Right lobe of liver (tissue), 6 donors: ENCODE data around the gene GABRR1. TPM values are rescaled to one million over a fixed set of nuclear protein-coding genes. Genes with fewer than 3 reads are reported as not detected.

ENCODE experiments used
- ATAC-seq, 4 donors: fragments of 200-7000 bp; cut with Tn5 transposase; one replicate each; pipeline ENCODE4 v1.9.1; 2020; ENCODE audit warnings: mild to moderate bottlenecking in 4 of 4, moderate library complexity in 4 of 4
- DNase-seq, 3 donors: peaks; one replicate each; pipeline ENCODE4 v3.0.0-alpha.2; 2020
- H3K27ac ChIP-seq, 3 donors: fragments of 200-600 bp; one replicate each; pipeline ENCODE4 v1.8.0; 2022
- H3K27me3 ChIP-seq, 2 donors: fragments of 200-600 bp; one replicate each; pipeline ENCODE4 v1.8.0; 2022
- H3K36me3 ChIP-seq, 4 donors: fragments of 200-600 bp; sonication (generic) in 1 of 4; one replicate each; pipeline versions ENCODE4 v1.5.1 to v1.8.0; 2017 to 2022; ENCODE audit warnings: control low read depth in 1 of 4
- H3K4me1 ChIP-seq, 4 donors: fragments of 200-600 bp; sonication (generic) in 1 of 4; one replicate each; pipeline versions ENCODE4 v1.5.1 to v1.8.0; 2017 to 2022; ENCODE audit warnings: control low read depth in 1 of 4
- H3K4me3 ChIP-seq, 3 donors: fragments of 200-600 bp; one replicate each; pipeline ENCODE4 v1.8.0; 2022
- H3K9me3 ChIP-seq, 4 donors: fragments of 200-600 bp; sonication (generic) in 1 of 4; one replicate each; pipeline versions ENCODE4 v1.5.1 to v1.8.0; 2017 to 2022; ENCODE audit warnings: control low read depth in 1 of 4
- POLR2A ChIP-seq: fragments of 450-650 bp; IDR thresholded peaks from one replicate; pipeline ENCODE4 v1.6.1; 2017; ENCODE audit warnings: antibody characterized with exemption, mild to moderate bottlenecking
- WGBS: methylation state at CpG from one replicate; pipeline ENCODE4 v1.1.6; 2018; ENCODE audit warnings: low coverage, low lambda C conversion rate; ENCODE audit not compliant: insufficient coverage; ENCODE audit errors: missing lambda C conversion rate; 5-methylcytosine and 5-hydroxymethylcytosine counted together
- intact Hi-C, 2 donors: fragments of 100-400 bp; cut with DNase I; formaldehyde crosslinking; loops; one replicate each; pipeline versions ENCODE4 v1.11.2 to v1.14.1; 2022
- total RNA-seq, 6 experiments: library from RNA; depleted of rRNA in 2 of 6; stranded (reverse); fragments of >200 nt in 2 of 6; fragmentation: NEBNext Ultra II Directional in 3 of 6; extraction: Animal tissue kit (Norgen Biotek cat#: 25700) in 3 of 6; gene quantifications; one replicate each; pipeline versions ENCODE4 v1.1.0 to v1.2.4, GENCODE V29; 2016 to 2023
- TF ChIP-seq, protein P1 (sequence below), 4 donors: fragments of 200-600 bp in 3 of 4; fragments of 450-650 bp in 1 of 4; IDR thresholded peaks; one replicate each; pipeline versions ENCODE4 v1.5.1 to v1.8.0; 2016 to 2022; ENCODE audit warnings: antibody characterized with exemption in 4 of 4, mild to moderate bottlenecking in 2 of 4
- donor health status: DM: no; HTN: yes; CAD: no.
- donor health status: DM: no; HTN: no; CAD: no.
- donor health status: DM: no; HTN: no; CAD: no.
- donor health status: DM: no; HTN: yes; CAD: no.
- donor health status: DM: no; HTN: yes; CAD: no.

Gene GABRR1
- total RNA-seq, 6 experiments from 2014 or later: not detected

DNA sequence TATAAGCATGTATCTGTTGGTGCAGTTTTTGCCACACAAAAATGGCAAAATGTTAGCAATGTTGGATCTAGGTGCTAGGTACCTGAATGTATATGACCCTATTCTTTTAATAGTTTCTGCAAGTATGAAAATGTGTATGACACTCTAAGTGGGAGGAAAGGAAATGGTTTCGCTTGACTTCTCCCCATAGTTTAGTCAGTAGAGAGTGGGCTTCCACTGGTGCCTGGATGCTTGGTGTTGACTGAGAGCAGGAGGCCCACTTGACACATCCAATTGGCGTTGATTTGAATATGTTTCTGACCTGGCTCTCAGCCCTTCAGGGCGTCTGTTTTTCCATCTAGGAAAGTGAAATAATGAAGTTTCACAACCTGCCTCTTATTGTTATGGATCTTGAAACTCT, 41.8 kb upstream of the GABRR1 start:
- TF ChIP-seq, protein P1, sequence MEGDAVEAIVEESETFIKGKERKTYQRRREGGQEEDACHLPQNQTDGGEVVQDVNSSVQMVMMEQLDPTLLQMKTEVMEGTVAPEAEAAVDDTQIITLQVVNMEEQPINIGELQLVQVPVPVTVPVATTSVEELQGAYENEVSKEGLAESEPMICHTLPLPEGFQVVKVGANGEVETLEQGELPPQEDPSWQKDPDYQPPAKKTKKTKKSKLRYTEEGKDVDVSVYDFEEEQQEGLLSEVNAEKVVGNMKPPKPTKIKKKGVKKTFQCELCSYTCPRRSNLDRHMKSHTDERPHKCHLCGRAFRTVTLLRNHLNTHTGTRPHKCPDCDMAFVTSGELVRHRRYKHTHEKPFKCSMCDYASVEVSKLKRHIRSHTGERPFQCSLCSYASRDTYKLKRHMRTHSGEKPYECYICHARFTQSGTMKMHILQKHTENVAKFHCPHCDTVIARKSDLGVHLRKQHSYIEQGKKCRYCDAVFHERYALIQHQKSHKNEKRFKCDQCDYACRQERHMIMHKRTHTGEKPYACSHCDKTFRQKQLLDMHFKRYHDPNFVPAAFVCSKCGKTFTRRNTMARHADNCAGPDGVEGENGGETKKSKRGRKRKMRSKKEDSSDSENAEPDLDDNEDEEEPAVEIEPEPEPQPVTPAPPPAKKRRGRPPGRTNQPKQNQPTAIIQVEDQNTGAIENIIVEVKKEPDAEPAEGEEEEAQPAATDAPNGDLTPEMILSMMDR (IDR thresholded peaks at IDR 0.05): no peak
- TF ChIP-seq POLR2A: no peak
- ATAC-seq: no peak
- DNase-seq: no peak
- Histone ChIP-seq H3K36me3 (no peaks in the 10 kb centered on the region), H3K9me3 (no peaks in the 10 kb centered on the region), H3K27me3 (no peaks in the 10 kb centered on the region), H3K27ac (no peak overlapping the region), H3K4me1 (no peaks in the 10 kb centered on the region), H3K4me3 (no peak overlapping the region)
- intact Hi-C loops: no loop called here
- 61% methylated on average over 3 of the region's 3 CpGs for WGBS

- WGBS: 100% methylated on average over 1 of the region's 4 CpGs
- TF ChIP-seq, protein P1 (IDR thresholded peaks at IDR 0.05): no peak
- no peak for TF ChIP-seq POLR2A
- no peaks in the 10 kb centered on the region for H3K9me3 ChIP-seq
- intact Hi-C loops: no loop called here
- no peak for DNase-seq
- H3K4me1 ChIP-seq: no peaks in the 10 kb centered on the region
- ATAC-seq: no peak
- no peak overlapping the region for H3K27ac ChIP-seq
- H3K4me3 ChIP-seq: no peak overlapping the region
- no peaks in the 10 kb centered on the region for H3K27me3 ChIP-seq
- H3K36me3 ChIP-seq: no peaks in the 10 kb centered on the region
Measured at GRCh38 chr6:89257781-89258180, 40.6 kb upstream of the GABRR1 start.

- intact Hi-C loops: no loop called here
- no peak for ATAC-seq
- Histone ChIP-seq H3K4me1 (no peaks in the 10 kb centered on the region), H3K36me3 (no peaks in the 10 kb centered on the region), H3K27ac (no peak overlapping the region), H3K9me3 (no peaks in the 10 kb centered on the region), H3K27me3 (no peaks in the 10 kb centered on the region), H3K4me3 (no peak overlapping the region)
- TF ChIP-seq POLR2A: no peak
- TF ChIP-seq, protein P1 (IDR thresholded peaks at IDR 0.05): no peak
- WGBS: 80% methylated on average over 1 of the region's 6 CpGs
- no peak for DNase-seq
Measured at GRCh38 chr6:89257346-89257745, 40.2 kb upstream of the GABRR1 start.

- no peak for TF ChIP-seq POLR2A
- TF ChIP-seq, protein P1 (IDR thresholded peaks at IDR 0.05): no peak
Measured at GRCh38 chr6:89255417-89255816, 38.3 kb upstream of the GABRR1 start.

GRCh38 chr6:89254569-89254968, 37.4 kb upstream of the GABRR1 start:
- TF ChIP-seq POLR2A: no peak
- TF ChIP-seq, protein P1 (IDR thresholded peaks at IDR 0.05): no peak
- DNase-seq: no peak
- H3K4me1 ChIP-seq: no peaks in the 10 kb centered on the region
- H3K4me3 ChIP-seq: no peak overlapping the region
- no peaks in the 10 kb centered on the region for H3K9me3 ChIP-seq
- H3K36me3 ChIP-seq: no peaks in the 10 kb centered on the region
- H3K27ac ChIP-seq: no peak overlapping the region
- no peaks in the 10 kb centered on the region for H3K27me3 ChIP-seq
- ATAC-seq: no peak
- intact Hi-C loops: no loop called here

More at GRCh38 chr6:89255417-89255816, 38.3 kb upstream of the GABRR1 start:
- intact Hi-C loops: no loop called here
- H3K27ac ChIP-seq: no peak overlapping the region
- H3K9me3 ChIP-seq: no peaks in the 10 kb centered on the region
- no peaks in the 10 kb centered on the region for H3K27me3 ChIP-seq
- ATAC-seq (no peak), DNase-seq (no peak)
- H3K36me3 ChIP-seq: no peaks in the 10 kb centered on the region
- WGBS: no CpG with 5 or more reads among the region's 4 CpGs
- no peak overlapping the region for H3K4me3 ChIP-seq
- H3K4me1 ChIP-seq: no peaks in the 10 kb centered on the region
